Activated CD8-positive, alpha-beta T cell treated with anti-CD3 and anti-CD28 coated beads for 36 hours (primary cell): ENCODE results near the gene PRSS56. TPM values are rescaled to one million over a fixed set of nuclear protein-coding genes. Genes with fewer than 3 reads are reported as not detected.

Experiments
- ATAC-seq: fragments of 200-7000 bp; cut with Tn5 transposase; one replicate; pipeline ENCODE4 v1.10.0; 2021; ENCODE audit warnings: mild to moderate bottlenecking, moderate library complexity
- CTCF ChIA-PET: fragments of 350-600 bp; sonication (Branson Sonifier 250); formaldehyde crosslinking; loops from one replicate; lab custom pipeline; 2021; ENCODE audit warnings: antibody characterized with exemption; lab: Charles Lee
- POLR2A ChIA-PET: fragments of 350-600 bp; sonication (Branson Sonifier 250); formaldehyde crosslinking; loops from one replicate; lab custom pipeline; 2021; ENCODE audit warnings: antibody characterized with exemption; lab: Charles Lee
- DNase-seq: peaks from one replicate; pipeline ENCODE4 v3.0.0-alpha.2; 2020
- H3K27ac Mint-ChIP-seq: one replicate; pipeline ENCODE4 v1.8.0; 2021; ENCODE audit warnings: mild to moderate bottlenecking, mixed read lengths
- H3K27me3 Mint-ChIP-seq: one replicate; pipeline ENCODE4 v1.8.0; 2021; ENCODE audit warnings: mixed read lengths
- H3K36me3 Mint-ChIP-seq: one replicate; pipeline ENCODE4 v1.8.0; 2021; ENCODE audit warnings: low read depth, mixed read lengths
- H3K4me1 Mint-ChIP-seq: one replicate; pipeline ENCODE4 v1.8.0; 2021; ENCODE audit warnings: low read depth, mixed read lengths
- H3K4me3 Mint-ChIP-seq: one replicate; pipeline ENCODE4 v1.8.0; 2021; ENCODE audit warnings: mild to moderate bottlenecking, moderate library complexity, mixed read lengths
- H3K9me3 Mint-ChIP-seq: one replicate; pipeline ENCODE4 v1.8.0; 2021; ENCODE audit warnings: mixed read lengths
- CTCF ChIP-seq: fragments of 200-600 bp; IDR thresholded peaks from one replicate; pipeline ENCODE4 v1.8.0; 2022; ENCODE audit warnings: antibody characterized with exemption, mild to moderate bottlenecking
- intact Hi-C: fragments of 100-400 bp; cut with micrococcal nuclease; formaldehyde crosslinking; loops from one replicate; pipeline ENCODE4 v1.10.0; 2022
- total RNA-seq, 2 experiments: library from RNA; stranded (reverse); gene quantifications; one replicate each; pipeline ENCODE4 v1.2.3, GENCODE V29; 2021

PRSS56 gene
- total RNA-seq, 2 experiments from 2014 or later, result not detected

GRCh38 chr2:232481322-232482140, 38.7 kb upstream of the PRSS56 start:
- Mint-ChIP-seq H3K27ac (no peak overlapping the region), H3K4me1 (peaks cover 5% of the 10 kb centered on the region), H3K36me3 (no peaks in the 10 kb centered on the region), H3K4me3 (no peak overlapping the region), H3K27me3 (peaks cover 17% of the 10 kb centered on the region), H3K9me3 (no peaks in the 10 kb centered on the region)
- ChIA-PET POLR2A (no interaction called here), CTCF (interaction anchor here (1.1 kb wide), 1 partner anchor 42 kb away, joined by 3 read pairs; no protein-coding TSS in a partner anchor)
- intact Hi-C loops, result no loop called here
- TF ChIP-seq CTCF, result no peak
- DNase-seq, result no peak
- no peak for ATAC-seq

GRCh38 chr2:232482301-232483238, 37.6 kb upstream of the PRSS56 start:
- DNase-seq, result no peak

GRCh38 chr2:232483311-232483922, 36.8 kb upstream of the PRSS56 start:
- CTCF ChIA-PET, result no interaction called here
- peaks cover 5% of the 10 kb centered on the region for H3K4me1 Mint-ChIP-seq
- H3K36me3 Mint-ChIP-seq, result no peaks in the 10 kb centered on the region
- peaks cover 25% of the 10 kb centered on the region for H3K27me3 Mint-ChIP-seq
- no peak for DNase-seq
- no peak for TF ChIP-seq CTCF
- no peak for ATAC-seq
- no peak overlapping the region for H3K4me3 Mint-ChIP-seq
- POLR2A ChIA-PET, result no interaction called here
- H3K9me3 Mint-ChIP-seq, result no peaks in the 10 kb centered on the region
- H3K27ac Mint-ChIP-seq, result no peak overlapping the region
- intact Hi-C loops, result no loop called here

More at GRCh38 chr2:232482301-232483238, 37.6 kb upstream of the PRSS56 start:
- no peak overlapping the region for H3K4me3 Mint-ChIP-seq
- intact Hi-C loops, result no loop called here
- CTCF ChIA-PET, result interaction anchor here (1.1 kb wide), 1 partner anchor 41 kb away, joined by 3 read pairs; no protein-coding TSS in a partner anchor
- no peak overlapping the region for H3K27ac Mint-ChIP-seq
- no peaks in the 10 kb centered on the region for H3K9me3 Mint-ChIP-seq
- no peak for TF ChIP-seq CTCF
- no peaks in the 10 kb centered on the region for H3K36me3 Mint-ChIP-seq
- ATAC-seq, result no peak
- peaks cover 20% of the 10 kb centered on the region for H3K27me3 Mint-ChIP-seq
- POLR2A ChIA-PET, result no interaction called here
- peaks cover 5% of the 10 kb centered on the region for H3K4me1 Mint-ChIP-seq

GRCh38 chr2:232483923-232484627, 36.1 kb upstream of the PRSS56 start:
- Mint-ChIP-seq H3K36me3 (no peaks in the 10 kb centered on the region), H3K4me3 (no peak overlapping the region), H3K27me3 (peaks cover 31% of the 10 kb centered on the region), H3K9me3 (no peaks in the 10 kb centered on the region), H3K27ac (no peak overlapping the region), H3K4me1 (peaks cover 5% of the 10 kb centered on the region)
- CTCF ChIA-PET, result no interaction called here
- TF ChIP-seq CTCF, result no peak
- DNase-seq (no peak), ATAC-seq (no peak)
- intact Hi-C loops, result no loop called here
- POLR2A ChIA-PET, result no interaction called here
